ENCODE measurements around the gene CADM1. TPM values are rescaled to one million over a fixed set of nuclear protein-coding genes. Genes with fewer than 3 reads are reported as not detected.

The CADM1 gene
- total and polyA plus RNA-seq, 10 of the 15 experiments (the other 5 are each of a cell fraction or from before 2014, with no cell fraction given): 0.03 to 0.48 (median 0.15) TPM; not detected in 3

GRCh38 chr11:115213007-115213406 lies 291.2 kb downstream of the CADM1 start (continued):
- no peak for TF ChIP-seq POU2F2 (IDR thresholded peaks at IDR 0.05; ENCODE audit: borderline replicate concordance, low read depth, low read length)
- no peak for TF ChIP-seq SIX5 (IDR thresholded peaks at IDR 0.05; ENCODE audit: low read depth, low read length, severe bottlenecking)
- no peak for TF ChIP-seq NR2C2 (IDR thresholded peaks at IDR 0.05; ENCODE audit: borderline replicate concordance, control insufficient read depth, insufficient read length, low read depth)
- no peak for TF ChIP-seq IRF5 (IDR thresholded peaks at IDR 0.05; ENCODE audit: borderline replicate concordance)
- TF ChIP-seq CBX5 (IDR thresholded peaks at IDR 0.05; ENCODE audit: low read depth): no peak
- TF ChIP-seq ZNF622 (IDR thresholded peaks at IDR 0.05): no peak
- no peak for TF ChIP-seq TCF3 (IDR thresholded peaks at IDR 0.05; ENCODE audit: borderline replicate concordance, insufficient read depth, low read depth, low read length)
- TF ChIP-seq NFYA (IDR thresholded peaks at IDR 0.05; ENCODE audit: borderline replicate concordance, low read depth, low read length): no peak

- 64% methylated on average over 3 of the region's 3 CpGs for WGBS (ENCODE audit: insufficient coverage, insufficient replicate concordance, low lambda C conversion rate, missing lambda C conversion rate)
- RAD21 ChIA-PET (ENCODE audit: unreplicated experiment): no interaction called here
- H3K4me2 ChIP-seq (ENCODE audit: control insufficient read depth, insufficient read depth): no peak overlapping the region
- POLR2A ChIA-PET: no interaction called here
- BruUV-seq (replicated peaks): no TSS peak
- no peaks in the 10 kb centered on the region for H3K9me3 ChIP-seq (replicated peaks; ENCODE audit: control insufficient read depth, insufficient read depth, low read length)
- no peak overlapping the region for H3K4me3 ChIP-seq
- no peak for FAIRE-seq
- H3K79me2 ChIP-seq (ENCODE audit: control insufficient read depth, insufficient read depth, low read length): no peaks in the 10 kb centered on the region
- SMC1A ChIA-PET (ENCODE audit: uncharacterized antibody, unreplicated experiment): no interaction called here
- no peak overlapping the region for H3K27ac ChIP-seq (ENCODE audit: control insufficient read depth, insufficient read depth)
- no peak overlapping the region for H2AFZ ChIP-seq (ENCODE audit: control insufficient read depth, low read depth, low read length)
- no peaks in the 10 kb centered on the region for H4K20me1 ChIP-seq (ENCODE audit: control insufficient read depth, insufficient read depth)
- H3K9ac ChIP-seq (ENCODE audit: control insufficient read depth, insufficient read depth, low read length): no peak overlapping the region
- intact Hi-C loops (cut with micrococcal nuclease; ENCODE audit: unreplicated experiment) (no loop called here), in situ Hi-C loops (cut with MboI) (no loop called here)
- no peaks in the 10 kb centered on the region for H3K36me3 ChIP-seq (ENCODE audit: control insufficient read depth in 2 of 2, insufficient read depth in 2 of 2, low read length in 1 of 2)
- no peak for DNase-seq (ENCODE audit: low read depth, low spot score)
- H3K4me1 ChIP-seq (ENCODE audit: control insufficient read depth, insufficient read depth, low read length): no peaks in the 10 kb centered on the region
- CTCF ChIA-PET: no interaction called here
- H3K27me3 ChIP-seq (replicated peaks in 1 of 2; ENCODE audit: control insufficient read depth in 2 of 2, insufficient read depth in 2 of 2, low read length in 1 of 2): peaks cover 0 to 2% of the 10 kb centered on the region in 2 experiments; a peak in 1 of 4 replicates
- ATAC-seq: no peak
- TF ChIP-seq TAF1 (IDR thresholded peaks at IDR 0.05; ENCODE audit: borderline replicate concordance, low read depth, low read length) (no peak), MTA3 (IDR thresholded peaks at IDR 0.05; ENCODE audit: borderline replicate concordance, low read length) (no peak), HDGF (IDR thresholded peaks at IDR 0.05) (no peak), ZSCAN29 (IDR thresholded peaks at IDR 0.05) (no peak), RFX5 (IDR thresholded peaks at IDR 0.05; ENCODE audit: low read depth, low read length) (no peak), NFYB (IDR thresholded peaks at IDR 0.05; ENCODE audit: insufficient read depth, low read depth, low read length) (no peak), ZBTB40 (IDR thresholded peaks at IDR 0.05; ENCODE audit: borderline replicate concordance) (no peak), FOXM1 (IDR thresholded peaks at IDR 0.05; ENCODE audit: low read depth, low read length) (no peak), BCL3 (IDR thresholded peaks at IDR 0.05; ENCODE audit: borderline replicate concordance, insufficient read depth, low read depth, low read length, poor library complexity, severe bottlenecking) (no peak), HDAC2 (IDR thresholded peaks at IDR 0.05) (no peak), SP1 (IDR thresholded peaks at IDR 0.05; ENCODE audit: low read depth, low read length) (no peak)
Measured at GRCh38 chr11:115208808-115209259, 295.4 kb downstream of the CADM1 start.
